ENCODE measurements around the gene WHRN. TPM values are rescaled to one million over a fixed set of nuclear protein-coding genes. Genes with fewer than 3 reads are reported as not detected.

Gene WHRN
- total and polyA plus RNA-seq, 2 of the 8 experiments (the other 6 are each of a cell fraction or from before 2014, with no cell fraction given), result 4.4 to 7.7 TPM

- H2BK20ac ChIP-seq (ENCODE audit: low read length), result no peak overlapping the region
- H3K36me3 ChIP-seq (ENCODE audit: control insufficient read depth in 2 of 4, insufficient read depth in 4 of 4, low read length in 3 of 4), result no peaks in the 10 kb centered on the region
- no peak overlapping the region for H3K14ac ChIP-seq (ENCODE audit: insufficient read length)
- no peak overlapping the region for H3K23ac ChIP-seq (ENCODE audit: insufficient read length)
- H3K23me2 ChIP-seq (ENCODE audit: low read depth, low read length), result no peaks in the 10 kb centered on the region
- 62% methylated on average over 6 of the region's 13 CpGs; no CpG with 5 or more reads in 1 of the 2 experiments for WGBS, 2 experiments (ENCODE audit: extremely low coverage in 1 of 2, insufficient coverage in 1 of 2, insufficient read length in 1 of 2, insufficient replicate concordance in 2 of 2, low coverage in 1 of 2, low lambda C conversion rate in 2 of 2, missing lambda C conversion rate in 1 of 2)
- ChIA-PET CTCF (ENCODE audit: partially characterized antibody) (interaction anchor here (0.6 to 1.3 kb wide), 3 partner anchors 13 to 121 kb away, joined by 3 to 4 read pairs (median 3); no protein-coding TSS in a partner anchor), POLR2A (ENCODE audit: partially characterized antibody) (interaction anchor here (0.9 kb wide), 1 partner anchor 9 kb away, joined by 3 read pairs; no protein-coding TSS in a partner anchor)
- H3K9me3 ChIP-seq (ENCODE audit: insufficient read depth in 2 of 2, low read depth in 1 of 2, low read length in 1 of 2), result no peaks in the 10 kb centered on the region
- no peaks in the 10 kb centered on the region for H4K20me1 ChIP-seq (replicated peaks in 1 of 2; ENCODE audit: control insufficient read depth in 1 of 2, insufficient read depth in 2 of 2, low read length in 2 of 2)
- DNase-seq (ENCODE audit: low read depth in 1 of 2, low spot score in 2 of 2) (no peak), FAIRE-seq (no peak)
- H2BK15ac ChIP-seq (ENCODE audit: low read length), result no peak overlapping the region
- H2BK120ac ChIP-seq (replicated peaks; ENCODE audit: low read depth, low read length), result no peak overlapping the region
- no peak overlapping the region for H2AK5ac ChIP-seq (ENCODE audit: low read depth, low read length)
- no peak overlapping the region for H3K9ac ChIP-seq (replicated peaks in 1 of 4; ENCODE audit: extremely low read depth in 1 of 4, low read depth in 3 of 4, low read length in 3 of 4)
- no peaks in the 10 kb centered on the region for H3K79me1 ChIP-seq (ENCODE audit: low read depth, low read length)
- no peaks in the 10 kb centered on the region; a peak in 1 of 7 replicates for H3K27me3 ChIP-seq (replicated peaks in 1 of 4; ENCODE audit: control insufficient read depth in 3 of 4, extremely low read depth in 1 of 4, insufficient read depth in 3 of 4, low read length in 3 of 4)
- peak overlapping the region; percentile 99 for H2AFZ ChIP-seq (ENCODE audit: low read length)
- H3K4me1 ChIP-seq (replicated peaks in 1 of 4; ENCODE audit: control insufficient read depth in 3 of 4, insufficient read depth in 4 of 4, low read length in 3 of 4), result no peaks in the 10 kb centered on the region
- no peak overlapping the region for H3K56ac ChIP-seq (replicated peaks; ENCODE audit: insufficient read length, low read depth, low read length)
- H2BK12ac ChIP-seq (ENCODE audit: low read depth, low read length), result no peak overlapping the region
- H4K5ac ChIP-seq (ENCODE audit: insufficient read length, low read depth, low read length), result no peak overlapping the region
- no peak overlapping the region; the same call in 1 of the 2 replicates for H3K18ac ChIP-seq (ENCODE audit: extremely low read depth, low read length)
- H3K4ac ChIP-seq (replicated peaks; ENCODE audit: insufficient read length, low read depth, low read length), result no peak overlapping the region
- no peak overlapping the region for H4K91ac ChIP-seq (replicated peaks; ENCODE audit: insufficient read length, low read length)
- no peaks in the 10 kb centered on the region for H3K79me2 ChIP-seq (ENCODE audit: control insufficient read depth in 1 of 2, insufficient read depth in 2 of 2, low read length in 2 of 2)
- H2BK5ac ChIP-seq (ENCODE audit: low read depth, low read length), result no peak overlapping the region
- H3K4me2 ChIP-seq (ENCODE audit: insufficient read depth in 1 of 2, low read depth in 2 of 2, low read length in 2 of 2), result peak overlapping the region in 1 of 2 experiments; percentile 9; a peak in 1 of 4 replicates
- no peak overlapping the region for H4K8ac ChIP-seq (ENCODE audit: extremely low read depth, insufficient read depth, low read length)
- H3K27ac ChIP-seq (ENCODE audit: low read depth, low read length), result no peak overlapping the region
- no peak overlapping the region for H3K4me3 ChIP-seq (ENCODE audit: extremely low read depth in 1 of 4, insufficient read depth in 2 of 4, low read depth in 3 of 4, low read length in 4 of 4)
- TF ChIP-seq ATF2 (IDR thresholded peaks at IDR 0.05; ENCODE audit: low read length), result no peak
- no peak for TF ChIP-seq CEBPB (IDR thresholded peaks at IDR 0.05; ENCODE audit: low read depth, low read length)
- TF ChIP-seq NRF1 (IDR thresholded peaks at IDR 0.05; ENCODE audit: low read depth, low read length), result no peak
- no peak for TF ChIP-seq SP2 (IDR thresholded peaks at IDR 0.05; ENCODE audit: low read length)
- no peak for TF ChIP-seq PHF8 (conservative IDR thresholded peaks at IDR 0.05; ENCODE audit: low read depth, low read length)
- no peak for TF ChIP-seq MAX (IDR thresholded peaks at IDR 0.05)
- no peak for TF ChIP-seq CBX5 (IDR thresholded peaks at IDR 0.05; ENCODE audit: low read depth, low read length)
- TF ChIP-seq RFX5 (IDR thresholded peaks at IDR 0.05; ENCODE audit: borderline replicate concordance, low read depth, low read length), result no peak
- no peak for TF ChIP-seq EGR1 (IDR thresholded peaks at IDR 0.05; ENCODE audit: borderline replicate concordance, low read depth, low read length)
- no peak for TF ChIP-seq SIRT6 (IDR thresholded peaks at IDR 0.05; ENCODE audit: low read length)
- no peak for TF ChIP-seq KDM4A (IDR thresholded peaks at IDR 0.05; ENCODE audit: low read depth, low read length, severe bottlenecking)
- no peak for TF ChIP-seq BACH1 (IDR thresholded peaks at IDR 0.05; ENCODE audit: low read length)
Observed at GRCh38 chr9:114532561-114533237, 27.4 kb upstream of the WHRN start.

All from H1 (cell line).